ENCODE measurements around the gene KIAA1549. TPM values are rescaled to one million over a fixed set of nuclear protein-coding genes. Genes with fewer than 3 reads are reported as not detected.
A peak's percentile ranks its signal among the peaks of the same experiment; 100 is the strongest.

The KIAA1549 gene
- total RNA-seq, 1 experiment from 2014 or later, result 26.6 TPM

DNA sequence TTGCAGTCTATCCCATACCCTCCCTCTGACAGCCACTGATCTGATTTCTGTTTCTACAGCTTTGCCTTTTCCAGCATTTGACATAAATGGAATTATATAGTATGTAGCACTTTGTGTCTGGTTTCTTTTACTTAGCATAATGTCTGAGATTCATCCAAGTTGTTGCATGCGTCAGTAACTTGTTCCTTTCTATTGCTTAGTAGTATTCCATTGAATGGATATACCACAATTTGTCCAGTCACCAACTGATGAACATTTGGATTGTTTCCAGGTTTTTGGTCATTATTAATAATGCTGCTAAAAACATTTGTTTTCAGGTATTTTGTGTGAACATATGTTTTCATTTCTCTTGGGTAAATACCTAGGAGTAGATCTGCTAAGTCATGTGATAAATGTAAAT, 6.5 kb upstream of the KIAA1549 start:
- H3F3A ChIP-seq (ENCODE audit: insufficient read depth, low read depth), result peaks cover 14% of the 10 kb centered on the region; the same call in 1 of the 2 replicates
- intact Hi-C loops (cut with micrococcal nuclease; ENCODE audit: unreplicated experiment), result no loop called here
- H3K36me3 ChIP-seq (ENCODE audit: low read depth), result no peaks in the 10 kb centered on the region
- H3K27ac ChIP-seq, result no peak overlapping the region
- no TSS peak for BruUV-seq (replicated peaks)
- H2AFZ ChIP-seq, result no peak overlapping the region
- no peaks in the 10 kb centered on the region; the same call in 1 of the 2 replicates for H3K9me3 ChIP-seq (ENCODE audit: insufficient read depth, low read depth)
- H4K20me1 ChIP-seq (ENCODE audit: insufficient read depth), result no peaks in the 10 kb centered on the region
- TF ChIP-seq EZH2 (IDR thresholded peaks at IDR 0.05; ENCODE audit: low read depth) (no peak), CTCF (conservative IDR thresholded peaks at IDR 0.05) (no peak)
- H3K4me1 ChIP-seq (replicated peaks; ENCODE audit: insufficient read depth), result peaks cover 9% of the 10 kb centered on the region
- no peak for DNase-seq
- H3K4me2 ChIP-seq, result no peak overlapping the region
- no peak overlapping the region for H3K4me3 ChIP-seq
- CTCF ChIA-PET, result no interaction called here
- no peaks in the 10 kb centered on the region for H3K9me2 ChIP-seq (ENCODE audit: insufficient read depth)
- POLR2A ChIA-PET (ENCODE audit: unreplicated experiment), result no interaction called here
- no peaks in the 10 kb centered on the region for H3K79me2 ChIP-seq (ENCODE audit: low read depth)
- H3K27me3 ChIP-seq (ENCODE audit: insufficient read depth, low read depth), result no peaks in the 10 kb centered on the region

DNA sequence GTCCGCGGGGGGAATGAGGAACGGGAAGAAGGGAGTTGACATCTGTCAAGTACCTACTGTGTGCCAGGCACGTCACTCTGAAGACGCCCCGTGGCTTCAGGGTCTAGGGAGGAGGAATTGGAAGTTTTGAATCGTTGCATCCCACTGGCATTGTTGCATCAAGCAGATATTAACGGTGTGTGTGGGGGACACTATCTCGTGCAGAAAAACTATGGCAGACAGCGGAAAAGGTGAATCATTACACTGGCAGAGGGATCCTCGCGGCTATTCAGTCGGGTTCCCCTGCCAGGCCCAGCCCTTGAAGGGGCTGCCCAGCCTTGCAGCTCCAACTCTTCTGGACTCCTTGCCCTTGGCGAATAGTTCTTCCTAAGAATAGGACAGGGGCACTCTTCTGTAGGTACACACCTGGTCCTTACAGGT, 1.0 kb upstream of the KIAA1549 start:
- Histone ChIP-seq H4K20me1 (ENCODE audit: insufficient read depth) (no peaks in the 10 kb centered on the region; the same call in 1 of the 2 replicates), H3K27me3 (ENCODE audit: insufficient read depth, low read depth) (no peaks in the 10 kb centered on the region), H3K79me2 (ENCODE audit: low read depth) (peaks cover 30% of the 10 kb centered on the region), H2AFZ (no peak overlapping the region; the same call in 1 of the 2 replicates), H3K4me3 (peak overlapping the region; percentile 56; the same call in 1 of the 2 replicates), H3K4me2 (peak overlapping the region; percentile 80), H3K36me3 (ENCODE audit: low read depth) (no peaks in the 10 kb centered on the region), H3K4me1 (replicated peaks; ENCODE audit: insufficient read depth) (peaks cover 34% of the 10 kb centered on the region), H3K9me3 (ENCODE audit: insufficient read depth, low read depth) (no peaks in the 10 kb centered on the region), H3K27ac (no peak overlapping the region), H3F3A (ENCODE audit: insufficient read depth, low read depth) (peaks cover 32% of the 10 kb centered on the region; the same call in 1 of the 2 replicates), H3K9me2 (ENCODE audit: insufficient read depth) (no peaks in the 10 kb centered on the region)
- BruUV-seq (replicated peaks), result TSS peak; percentile 56
- ChIA-PET POLR2A (ENCODE audit: unreplicated experiment) (interaction anchor here (0.7 kb wide), 1 partner anchor 91 kb away, joined by 3 read pairs; no protein-coding TSS in a partner anchor), CTCF (interaction anchor here (2.5 kb wide), 1 partner anchor 96 kb away, joined by 11 read pairs; no protein-coding TSS in a partner anchor)
- intact Hi-C loops (cut with micrococcal nuclease; ENCODE audit: unreplicated experiment), result loop anchor here (5.0 kb wide), 1 partner anchor 45 kb away; no protein-coding TSS in a partner anchor
- DNase-seq, result no peak
- TF ChIP-seq CTCF (conservative IDR thresholded peaks at IDR 0.05) (no peak), EZH2 (IDR thresholded peaks at IDR 0.05; ENCODE audit: low read depth) (no peak)

DNA sequence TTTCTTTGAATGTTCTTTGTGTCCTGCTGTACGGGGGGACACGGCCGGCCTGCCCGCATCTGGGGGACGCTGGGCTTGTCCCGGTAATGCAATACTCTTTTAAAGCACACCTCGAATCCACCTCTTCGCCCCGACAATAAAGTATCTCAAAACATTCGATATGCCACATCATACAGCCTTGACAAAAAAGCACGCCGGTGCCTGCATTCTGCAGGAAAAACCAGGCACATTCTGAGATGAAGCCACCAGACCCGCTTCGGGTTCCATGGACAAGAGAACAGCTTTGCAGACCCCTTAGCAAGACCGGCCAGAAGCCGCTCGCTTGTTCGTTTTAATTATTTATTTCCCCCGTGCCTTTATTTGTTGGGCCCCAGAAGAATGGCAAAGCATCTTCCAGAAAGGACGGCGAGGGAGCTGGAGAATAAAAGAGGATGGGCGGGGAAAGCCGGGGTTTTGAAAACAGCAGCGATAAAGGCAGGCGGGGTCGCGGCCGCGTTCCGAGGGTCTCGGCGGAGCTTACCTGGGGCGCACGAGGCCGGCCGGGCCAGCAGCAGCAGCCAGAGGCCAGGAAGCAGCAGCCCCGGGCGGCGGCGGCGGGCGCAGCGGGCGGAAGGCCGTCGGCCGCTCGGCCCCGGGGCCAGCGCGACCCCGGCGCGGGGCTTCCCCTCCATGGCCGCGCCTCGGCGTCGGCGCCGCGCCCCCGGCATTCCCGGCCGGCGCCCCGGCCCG, 462 bp downstream of the KIAA1549 start:
- Histone ChIP-seq H3K4me1 (replicated peaks; ENCODE audit: insufficient read depth) (peaks cover 27% of the 10 kb centered on the region), H3K36me3 (ENCODE audit: low read depth) (no peaks in the 10 kb centered on the region), H3K4me3 (peak overlapping the region; percentile 73), H2AFZ (peak overlapping the region; percentile 89), H3K4me2 (peak overlapping the region; percentile 78), H3K9me2 (ENCODE audit: insufficient read depth) (no peaks in the 10 kb centered on the region), H3K27ac (no peak overlapping the region), H3K9me3 (ENCODE audit: insufficient read depth, low read depth) (no peaks in the 10 kb centered on the region), H3K79me2 (ENCODE audit: low read depth) (peaks cover 43% of the 10 kb centered on the region), H4K20me1 (ENCODE audit: insufficient read depth) (no peaks in the 10 kb centered on the region; the same call in 1 of the 2 replicates), H3F3A (ENCODE audit: insufficient read depth, low read depth) (peaks cover 21% of the 10 kb centered on the region; the same call in 1 of the 2 replicates), H3K27me3 (ENCODE audit: insufficient read depth, low read depth) (no peaks in the 10 kb centered on the region)
- CTCF ChIA-PET, result interaction anchor here (2.5 kb wide), 1 partner anchor 94 kb away, joined by 11 read pairs; no protein-coding TSS in a partner anchor
- no peak for DNase-seq
- intact Hi-C loops (cut with micrococcal nuclease; ENCODE audit: unreplicated experiment), result loop anchor here (1.0 to 5.0 kb wide), 3 partner anchors 43 to 94 kb away; no protein-coding TSS in a partner anchor
- TF ChIP-seq CTCF (conservative IDR thresholded peaks at IDR 0.05), result no peak
- no peak for TF ChIP-seq EZH2 (IDR thresholded peaks at IDR 0.05; ENCODE audit: low read depth)
- POLR2A ChIA-PET (ENCODE audit: unreplicated experiment), result interaction anchor here (1.1 kb wide), 1 partner anchor 90 kb away, joined by 5 read pairs; no protein-coding TSS in a partner anchor
- BruUV-seq (replicated peaks), result no TSS peak
